H9 (cell line): ENCODE measurements around the gene RRAGC. TPM values are rescaled to one million over a fixed set of nuclear protein-coding genes. Genes with fewer than 3 reads are reported as not detected.

ENCODE experiments used
- DNase-seq: peaks from one replicate; pipeline ENCODE4 v3.0.0-alpha.2; 2017
- H2AFZ ChIP-seq: one replicate; pipeline ENCODE4 v1.6.1; 2013; ENCODE audit warnings: mild to moderate bottlenecking, low read length, control low read depth, moderate library complexity
- H2AK5ac ChIP-seq: 2 replicates; pipeline ENCODE4 v1.6.1; 2013; ENCODE audit warnings: low read length, control low read depth, mixed read lengths; ENCODE audit not compliant: insufficient read length
- H2BK120ac ChIP-seq: one replicate; pipeline ENCODE4 v1.6.1; 2013; ENCODE audit warnings: low read depth, mild to moderate bottlenecking, low read length, control low read depth, inconsistent platforms; ENCODE audit not compliant: poor library complexity, severe bottlenecking
- H2BK12ac ChIP-seq: 2 replicates; pipeline ENCODE4 v1.6.1; 2013; ENCODE audit warnings: low read length, control low read depth, mixed read lengths, low read depth; ENCODE audit not compliant: insufficient read length
- H2BK15ac ChIP-seq: 2 replicates; pipeline ENCODE4 v1.6.1; 2013; ENCODE audit warnings: low read depth, low read length, control low read depth
- H2BK20ac ChIP-seq: one replicate; pipeline ENCODE4 v1.6.1; 2013; ENCODE audit warnings: low read depth, mild to moderate bottlenecking, low read length, control low read depth, inconsistent platforms; ENCODE audit not compliant: poor library complexity, severe bottlenecking
- H2BK5ac ChIP-seq: 2 replicates; pipeline ENCODE4 v1.6.1; 2013; ENCODE audit warnings: low read length, control low read depth, mixed read lengths; ENCODE audit not compliant: insufficient read length
- H3K14ac ChIP-seq: 2 replicates; pipeline ENCODE4 v1.6.1; 2013; ENCODE audit warnings: low read length, control low read depth; ENCODE audit not compliant: insufficient read depth
- H3K18ac ChIP-seq: 2 replicates; pipeline ENCODE4 v1.6.1; 2013; ENCODE audit warnings: low read depth, mild to moderate bottlenecking, mixed read lengths, low read length, control low read depth; ENCODE audit not compliant: insufficient read length
- H3K23ac ChIP-seq: 2 replicates; pipeline ENCODE4 v1.6.1; 2013; ENCODE audit warnings: low read length, control low read depth, mixed read lengths, low read depth; ENCODE audit not compliant: insufficient read length
- H3K23me2 ChIP-seq: 2 replicates; pipeline ENCODE4 v1.6.1; 2013; ENCODE audit warnings: low read depth, mild to moderate bottlenecking, mixed read lengths, low read length, control low read depth; ENCODE audit not compliant: insufficient read length, poor library complexity, severe bottlenecking
- H3K27ac ChIP-seq: 2 replicates; pipeline ENCODE4 v1.5.1; 2013; ENCODE audit warnings: low read length, control low read depth, mixed read lengths, low read depth; ENCODE audit not compliant: insufficient read length
- H3K27me3 ChIP-seq: 2 replicates; pipeline ENCODE4 v1.6.1; 2013; ENCODE audit warnings: low read length, control low read depth, inconsistent platforms; ENCODE audit not compliant: insufficient read depth
- H3K4ac ChIP-seq: 2 replicates; pipeline ENCODE4 v1.6.1; 2013; ENCODE audit warnings: low read depth, mild to moderate bottlenecking, control low read depth, inconsistent platforms, low read length, moderate library complexity
- H3K4me1 ChIP-seq: 2 replicates; pipeline ENCODE4 v1.6.1; 2013; ENCODE audit warnings: low read length, control low read depth, inconsistent platforms; ENCODE audit not compliant: insufficient read depth
- H3K4me2 ChIP-seq: 2 replicates; pipeline ENCODE4 v1.6.1; 2013; ENCODE audit warnings: low read length, control low read depth, mixed read lengths; ENCODE audit not compliant: insufficient read length, insufficient read depth
- H3K56ac ChIP-seq: 2 replicates; pipeline ENCODE4 v1.6.1; 2013; ENCODE audit warnings: low read depth, mild to moderate bottlenecking, mixed read lengths, low read length, control low read depth; ENCODE audit not compliant: insufficient read length
- H3K79me1 ChIP-seq: 2 replicates; pipeline ENCODE4 v1.6.1; 2013; ENCODE audit warnings: low read depth, mild to moderate bottlenecking, moderate library complexity, low read length, control low read depth, inconsistent platforms; ENCODE audit not compliant: insufficient read depth, poor library complexity, severe bottlenecking
- H3K79me2 ChIP-seq: 2 replicates; pipeline ENCODE4 v1.6.1; 2013; ENCODE audit warnings: low read length, control low read depth, inconsistent platforms; ENCODE audit not compliant: insufficient read depth
- H3K9ac ChIP-seq: 2 replicates; pipeline ENCODE4 v1.6.1; 2013; ENCODE audit warnings: low read length, control low read depth, mixed read lengths; ENCODE audit not compliant: insufficient read length; ENCODE audit errors: extremely low read depth
- H3K9me3 ChIP-seq: one replicate; pipeline ENCODE4 v1.6.1; 2013; ENCODE audit warnings: low read depth, low read length, inconsistent platforms; ENCODE audit not compliant: control insufficient read depth
- H3T11ph ChIP-seq: one replicate; pipeline ENCODE4 v1.6.1; 2013; ENCODE audit warnings: mild to moderate bottlenecking, low read length, control low read depth, inconsistent platforms
- H4K20me1 ChIP-seq: one replicate; pipeline ENCODE4 v1.6.1; 2013; ENCODE audit not compliant: control insufficient read depth, insufficient read length, insufficient read depth
- H4K5ac ChIP-seq: 2 replicates; pipeline ENCODE4 v1.6.1; 2013; ENCODE audit warnings: low read depth, mild to moderate bottlenecking, mixed read lengths, low read length, control low read depth; ENCODE audit not compliant: insufficient read length
- H4K8ac ChIP-seq: replicated peaks from 2 replicates; pipeline ENCODE4 v1.6.1; 2013; ENCODE audit warnings: low read length, control low read depth, mixed read lengths, low read depth; ENCODE audit not compliant: insufficient read length
- H4K91ac ChIP-seq: 2 replicates; pipeline ENCODE4 v1.6.1; 2013; ENCODE audit warnings: low read depth, mild to moderate bottlenecking, moderate library complexity, mixed read lengths, low read length, control low read depth; ENCODE audit not compliant: insufficient read length
- H3K27ac Mint-ChIP-seq, 3 experiments: 2 replicates in 2 of 3; 3 replicates in 1 of 3; pipeline ENCODE4 v1.8.0; 2020 to 2021; ENCODE audit warnings: mixed read lengths in 3 of 3, mild to moderate bottlenecking in 1 of 3, moderate library complexity in 1 of 3
- H3K27me3 Mint-ChIP-seq: 2 replicates; pipeline ENCODE4 v1.8.0; 2021; ENCODE audit warnings: low read depth, mild to moderate bottlenecking, moderate library complexity, mixed read lengths
- H3K36me3 Mint-ChIP-seq, 3 experiments: 2 replicates in 2 of 3; 3 replicates in 1 of 3; pipeline ENCODE4 v1.8.0; 2020 to 2021; ENCODE audit warnings: low read depth in 3 of 3, mixed read lengths in 3 of 3; ENCODE audit not compliant: insufficient read depth in 1 of 3
- H3K4me1 Mint-ChIP-seq, 2 experiments: 2 replicates each; pipeline ENCODE4 v1.8.0; 2020; ENCODE audit warnings: mixed read lengths in 2 of 2
- H3K4me3 Mint-ChIP-seq, 2 experiments: 2 replicates in 1 of 2; 3 replicates in 1 of 2; pipeline ENCODE4 v1.8.0; 2020 to 2021; ENCODE audit warnings: mild to moderate bottlenecking in 2 of 2, mixed read lengths in 2 of 2, moderate library complexity in 1 of 2
- H3K9me3 Mint-ChIP-seq, 2 experiments: 2 replicates in 1 of 2; 3 replicates in 1 of 2; pipeline ENCODE4 v1.8.0; 2020; ENCODE audit warnings: mild to moderate bottlenecking in 2 of 2, mixed read lengths in 2 of 2, moderate library complexity in 1 of 2
- WGBS: extraction: QIAGEN DNeasy Blood & Tissue Kit; methylation state at CpG from one replicate; pipeline ENCODE4 v1.1.7; 2013; ENCODE audit warnings: missing lambda C conversion rate, low lambda C conversion rate, mixed read lengths; ENCODE audit not compliant: insufficient read length; ENCODE audit errors: extremely low coverage; 5-methylcytosine and 5-hydroxymethylcytosine counted together
- total RNA-seq: library from RNA; stranded (reverse); gene quantifications from 2 replicates; pipeline ENCODE4 v1.2.1, GENCODE V29; 2021
- TF ChIP-seq, protein P1 (sequence below): fragments of 200-600 bp; sonication (generic); conservative IDR thresholded peaks from 3 replicates; pipeline ENCODE4 v1.8.0; 2021; ENCODE audit warnings: antibody characterized with exemption, mild to moderate bottlenecking

The RRAGC gene
- total RNA-seq, 1 experiment from 2014 or later, result 17.9 TPM

DNA sequence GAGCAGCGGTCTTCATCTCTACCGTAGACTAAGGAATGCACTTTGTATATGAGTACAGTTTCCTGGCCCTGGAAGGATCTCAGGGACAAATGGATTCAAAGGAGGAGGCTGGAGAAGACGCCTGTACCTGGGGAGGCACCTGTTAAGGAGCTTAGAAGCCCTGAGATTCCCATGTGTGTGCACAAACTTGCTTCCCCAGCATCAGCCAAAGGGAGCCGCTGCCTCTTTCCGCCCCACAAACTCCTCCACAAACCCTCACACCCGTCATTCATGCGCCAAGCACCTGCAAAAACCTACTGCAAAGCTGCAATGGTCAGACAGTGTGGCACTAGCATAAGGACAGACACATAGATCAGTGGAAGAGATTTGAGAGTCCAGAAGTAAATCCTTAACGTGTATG lies 54.5 kb downstream of the RRAGC start:
- no peaks in the 10 kb centered on the region; the same call in 1 of the 2 replicates for H3K4me1 ChIP-seq
- no peak overlapping the region for H4K8ac ChIP-seq
- no peaks in the 10 kb centered on the region for H3K79me1 ChIP-seq
- no peaks in the 10 kb centered on the region for H3K23me2 ChIP-seq
- H2BK15ac ChIP-seq, result no peak overlapping the region
- H4K91ac ChIP-seq, result no peak overlapping the region
- DNase-seq, result no peak
- Mint-ChIP-seq H3K9me3 (peaks cover 4 to 7% of the 10 kb centered on the region in 2 experiments; a peak in 4 of 5 replicates), H3K27me3 (peaks cover 91% of the 10 kb centered on the region), H3K4me1 (peaks cover 14 to 20% of the 10 kb centered on the region in 2 experiments), H3K36me3 (peaks cover 0 to 2% (median 0%) of the 10 kb centered on the region in 3 experiments; a peak in 3 of 7 replicates), H3K4me3 (peak overlapping the region in 1 of 2 experiments; percentile 53; a peak in 3 of 5 replicates), H3K27ac (no peak overlapping the region)
- H3K9me3 ChIP-seq, result no peaks in the 10 kb centered on the region
- H2AFZ ChIP-seq, result no peak overlapping the region
- H2BK12ac ChIP-seq, result no peak overlapping the region
- H3K79me2 ChIP-seq, result no peaks in the 10 kb centered on the region
- no peak overlapping the region for H3K27ac ChIP-seq
- H3K18ac ChIP-seq, result no peak overlapping the region
- no peak overlapping the region for H2BK20ac ChIP-seq
- H3K27me3 ChIP-seq, result peaks cover 10% of the 10 kb centered on the region; the same call in 1 of the 2 replicates
- H2BK120ac ChIP-seq, result no peak overlapping the region
- H3K14ac ChIP-seq, result no peak overlapping the region
- TF ChIP-seq, protein P1, sequence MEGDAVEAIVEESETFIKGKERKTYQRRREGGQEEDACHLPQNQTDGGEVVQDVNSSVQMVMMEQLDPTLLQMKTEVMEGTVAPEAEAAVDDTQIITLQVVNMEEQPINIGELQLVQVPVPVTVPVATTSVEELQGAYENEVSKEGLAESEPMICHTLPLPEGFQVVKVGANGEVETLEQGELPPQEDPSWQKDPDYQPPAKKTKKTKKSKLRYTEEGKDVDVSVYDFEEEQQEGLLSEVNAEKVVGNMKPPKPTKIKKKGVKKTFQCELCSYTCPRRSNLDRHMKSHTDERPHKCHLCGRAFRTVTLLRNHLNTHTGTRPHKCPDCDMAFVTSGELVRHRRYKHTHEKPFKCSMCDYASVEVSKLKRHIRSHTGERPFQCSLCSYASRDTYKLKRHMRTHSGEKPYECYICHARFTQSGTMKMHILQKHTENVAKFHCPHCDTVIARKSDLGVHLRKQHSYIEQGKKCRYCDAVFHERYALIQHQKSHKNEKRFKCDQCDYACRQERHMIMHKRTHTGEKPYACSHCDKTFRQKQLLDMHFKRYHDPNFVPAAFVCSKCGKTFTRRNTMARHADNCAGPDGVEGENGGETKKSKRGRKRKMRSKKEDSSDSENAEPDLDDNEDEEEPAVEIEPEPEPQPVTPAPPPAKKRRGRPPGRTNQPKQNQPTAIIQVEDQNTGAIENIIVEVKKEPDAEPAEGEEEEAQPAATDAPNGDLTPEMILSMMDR, result no peak
- no peak overlapping the region for H3K23ac ChIP-seq
- peak overlapping the region; percentile 39 for H3K4me2 ChIP-seq
- no peaks in the 10 kb centered on the region for H4K20me1 ChIP-seq
- H4K5ac ChIP-seq, result no peak overlapping the region
- no peak overlapping the region for H3K4ac ChIP-seq
- no CpG with 5 or more reads among the region's 8 CpGs for WGBS
- H3K9ac ChIP-seq, result no peak overlapping the region
- H3T11ph ChIP-seq, result no peak overlapping the region
- H2AK5ac ChIP-seq, result no peak overlapping the region
- H3K56ac ChIP-seq, result no peak overlapping the region
- H2BK5ac ChIP-seq, result no peak overlapping the region
